ENCODE data around the gene HMCN2.

- TF ChIP-seq CTCF (IDR thresholded peaks at IDR 0.05; ENCODE audit: low read length) (no peak), EZH2phosphoT487 (IDR thresholded peaks at IDR 0.05; ENCODE audit: low read length) (no peak)
Measured at GRCh38 chr9:130242270-130243014, 23.1 kb upstream of the HMCN2 start.
